Measurements from ENCODE around the gene CASD1.

CASD1 gene

DNA sequence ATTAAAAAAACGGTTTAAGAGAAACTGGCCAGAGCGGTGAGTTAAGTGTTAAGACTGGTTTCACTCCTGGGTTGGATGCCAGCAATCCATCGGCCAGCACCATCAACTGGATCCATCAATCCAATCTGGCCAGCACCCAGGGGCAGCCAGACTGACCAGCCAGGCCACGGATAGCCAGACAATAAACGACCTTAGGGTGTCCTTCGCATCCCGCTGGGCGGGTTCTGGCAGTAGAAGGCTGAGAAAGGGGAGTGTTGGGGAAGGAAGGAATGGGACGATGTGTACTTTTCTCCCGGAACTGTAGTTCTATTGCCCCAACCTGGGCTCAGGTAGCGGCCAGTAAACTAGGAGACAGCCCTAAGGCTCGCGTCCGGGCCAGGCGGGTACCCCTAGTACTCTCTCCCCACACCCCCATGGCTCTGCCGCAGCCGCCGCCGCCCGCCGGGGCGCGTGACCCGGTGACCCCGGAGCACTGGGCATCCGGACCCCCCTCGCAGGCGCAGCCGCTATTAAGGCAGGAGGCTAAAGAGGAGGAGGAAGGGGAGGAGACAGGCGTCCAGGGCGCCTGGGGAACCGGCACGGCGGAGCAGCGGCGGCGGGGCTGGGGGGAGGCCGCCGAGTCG is at the start of gene CASD1:
TSS of gene CASD1 (plus strand) at position 546 of the 623 bp plus-strand sequence. CDS start 276 bp downstream, outside the sequence.
- H3K27ac ChIP-seq (ENCODE audit: low read length) = peak within 1 kb of the TSS; percentile 70
- no peaks in the 10 kb centered on the region for H3K9me3 ChIP-seq (ENCODE audit: control insufficient read depth in 1 of 2, low read length in 2 of 2)
- H3K36me3 ChIP-seq (ENCODE audit: control insufficient read depth in 1 of 2, insufficient read depth in 2 of 2, low read length in 2 of 2) = no peaks in the 10 kb centered on the region
- H3K4me3 ChIP-seq (ENCODE audit: low read depth in 1 of 2, low read length in 2 of 2) = peak within 1 kb of the TSS; percentile 80 to 86
- peaks cover 8 to 10% of the 10 kb centered on the region in 2 donors for H3K4me1 ChIP-seq (ENCODE audit: control insufficient read depth in 1 of 2, insufficient read depth in 2 of 2, low read length in 2 of 2)
- no peaks in the 10 kb centered on the region for H3K27me3 ChIP-seq (ENCODE audit: low read depth, low read length)

DNA sequence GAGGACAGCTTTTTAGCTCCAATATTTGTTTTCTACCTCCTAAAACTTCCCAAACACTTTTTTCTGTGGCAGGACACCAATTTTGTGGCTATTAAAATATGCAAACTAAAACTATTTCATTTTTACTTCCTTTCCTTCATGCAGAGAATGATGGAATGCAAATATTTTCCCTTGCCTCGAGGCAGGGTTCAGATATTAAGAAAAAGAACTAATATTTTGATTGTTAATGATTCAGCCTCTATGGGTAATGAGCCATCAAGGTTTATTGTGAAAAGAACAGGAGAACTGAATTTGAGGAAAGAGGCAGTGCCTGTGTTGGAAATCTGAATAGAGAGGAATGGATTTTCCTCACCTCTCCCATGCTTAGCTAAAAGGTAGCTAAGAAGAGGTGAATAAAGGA is 43.1 kb upstream of the CASD1 start:
- Histone ChIP-seq H3K9me3 (ENCODE audit: control insufficient read depth in 1 of 2, low read length in 2 of 2) (peaks cover 0 to 1% of the 10 kb centered on the region in 2 donors), H3K4me3 (ENCODE audit: low read depth in 1 of 2, low read length in 2 of 2) (no peak overlapping the region), H3K27me3 (ENCODE audit: low read depth, low read length) (no peaks in the 10 kb centered on the region), H3K36me3 (ENCODE audit: control insufficient read depth in 1 of 2, insufficient read depth in 2 of 2, low read length in 2 of 2) (no peaks in the 10 kb centered on the region), H3K27ac (ENCODE audit: low read length) (no peak overlapping the region), H3K4me1 (ENCODE audit: control insufficient read depth in 1 of 2, insufficient read depth in 2 of 2, low read length in 2 of 2) (no peaks in the 10 kb centered on the region)

DNA sequence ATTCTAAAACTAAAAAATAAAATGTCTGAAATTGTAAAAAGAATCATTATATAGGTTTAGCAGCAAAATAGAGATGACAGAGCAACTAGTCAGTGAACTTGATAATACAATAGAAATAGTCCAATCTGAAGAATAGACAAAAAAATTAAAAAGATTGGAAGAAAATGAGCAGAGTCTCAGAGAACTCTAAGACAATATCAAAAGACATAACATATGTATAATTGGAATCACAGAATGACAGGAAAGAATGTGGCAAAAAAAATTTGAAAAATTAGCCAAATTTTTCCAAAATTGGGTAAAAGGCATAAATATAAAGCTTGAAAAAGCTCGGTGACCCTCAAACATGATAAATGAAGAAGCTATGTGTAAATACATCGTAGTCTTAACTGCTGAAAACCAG is 38.0 kb upstream of the CASD1 start:
- no peaks in the 10 kb centered on the region for H3K4me1 ChIP-seq (ENCODE audit: control insufficient read depth in 1 of 2, insufficient read depth in 2 of 2, low read length in 2 of 2)
- no peak overlapping the region for H3K27ac ChIP-seq (ENCODE audit: low read length)
- H3K27me3 ChIP-seq (ENCODE audit: low read depth, low read length) = no peaks in the 10 kb centered on the region
- no peak overlapping the region for H3K4me3 ChIP-seq (ENCODE audit: low read depth in 1 of 2, low read length in 2 of 2)
- peaks cover 0 to 6% of the 10 kb centered on the region in 2 donors for H3K9me3 ChIP-seq (ENCODE audit: control insufficient read depth in 1 of 2, low read length in 2 of 2)
- H3K36me3 ChIP-seq (ENCODE audit: control insufficient read depth in 1 of 2, insufficient read depth in 2 of 2, low read length in 2 of 2) = no peaks in the 10 kb centered on the region

DNA sequence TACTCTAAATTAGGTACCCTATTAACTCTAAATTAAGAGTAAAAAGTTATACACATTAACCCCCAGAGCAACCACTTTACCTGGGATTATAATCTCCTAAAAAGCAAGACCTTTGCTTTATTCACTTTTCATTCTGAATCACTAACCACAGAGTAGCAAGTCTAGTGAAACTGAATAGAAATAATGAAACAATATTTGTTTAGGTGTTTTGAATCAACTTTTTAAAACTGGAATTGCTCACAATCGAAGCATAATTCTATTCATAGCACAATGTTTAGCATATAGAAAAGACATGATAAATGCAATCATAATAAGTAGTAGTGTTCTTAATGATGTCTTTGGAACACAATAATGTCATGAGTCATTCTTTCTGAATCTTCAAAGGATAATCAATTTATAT is 37.0 kb upstream of the CASD1 start:
- H3K9me3 ChIP-seq (ENCODE audit: control insufficient read depth in 1 of 2, low read length in 2 of 2) = peaks cover 0 to 6% of the 10 kb centered on the region in 2 donors
- no peaks in the 10 kb centered on the region for H3K36me3 ChIP-seq (ENCODE audit: control insufficient read depth in 1 of 2, insufficient read depth in 2 of 2, low read length in 2 of 2)
- H3K4me1 ChIP-seq (ENCODE audit: control insufficient read depth in 1 of 2, insufficient read depth in 2 of 2, low read length in 2 of 2) = no peaks in the 10 kb centered on the region
- H3K27ac ChIP-seq (ENCODE audit: low read length) = no peak overlapping the region
- no peaks in the 10 kb centered on the region for H3K27me3 ChIP-seq (ENCODE audit: low read depth, low read length)
- no peak overlapping the region for H3K4me3 ChIP-seq (ENCODE audit: low read depth in 1 of 2, low read length in 2 of 2)

DNA sequence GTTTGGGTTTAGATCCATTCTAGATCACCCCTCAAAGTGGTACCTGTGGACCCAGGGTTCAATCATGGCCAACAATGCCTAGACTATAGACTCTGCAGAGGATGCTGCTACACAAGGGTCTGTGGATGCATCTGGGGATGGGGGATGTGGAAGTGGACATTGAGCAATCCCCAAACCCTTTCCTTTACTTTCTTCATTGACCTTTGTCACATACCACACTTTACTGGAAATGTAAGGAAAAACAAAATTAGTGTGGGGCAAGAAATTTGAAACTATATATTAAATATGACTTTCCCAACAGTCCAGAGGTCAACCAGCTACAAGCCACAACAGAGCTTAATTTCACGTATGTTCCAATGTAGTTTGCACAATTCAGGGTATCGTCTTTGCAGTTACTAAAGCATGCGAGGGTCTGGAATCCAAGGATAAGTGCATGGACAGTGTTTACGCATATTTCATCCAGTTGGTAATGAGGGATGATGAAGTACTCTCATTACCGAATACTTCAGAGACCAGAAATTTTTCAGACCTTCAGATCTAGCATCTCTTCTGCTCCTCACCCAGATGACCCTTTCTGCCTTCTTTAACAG is 33.3 kb upstream of the CASD1 start:
- Histone ChIP-seq H3K4me3 (ENCODE audit: low read depth in 1 of 2, low read length in 2 of 2) (no peak overlapping the region), H3K36me3 (ENCODE audit: control insufficient read depth in 1 of 2, insufficient read depth in 2 of 2, low read length in 2 of 2) (no peaks in the 10 kb centered on the region), H3K27ac (ENCODE audit: low read length) (no peak overlapping the region), H3K9me3 (ENCODE audit: control insufficient read depth in 1 of 2, low read length in 2 of 2) (peaks cover 0 to 6% of the 10 kb centered on the region in 2 donors), H3K4me1 (ENCODE audit: control insufficient read depth in 1 of 2, insufficient read depth in 2 of 2, low read length in 2 of 2) (peaks cover 0 to 2% of the 10 kb centered on the region in 2 donors), H3K27me3 (ENCODE audit: low read depth, low read length) (no peaks in the 10 kb centered on the region)

DNA sequence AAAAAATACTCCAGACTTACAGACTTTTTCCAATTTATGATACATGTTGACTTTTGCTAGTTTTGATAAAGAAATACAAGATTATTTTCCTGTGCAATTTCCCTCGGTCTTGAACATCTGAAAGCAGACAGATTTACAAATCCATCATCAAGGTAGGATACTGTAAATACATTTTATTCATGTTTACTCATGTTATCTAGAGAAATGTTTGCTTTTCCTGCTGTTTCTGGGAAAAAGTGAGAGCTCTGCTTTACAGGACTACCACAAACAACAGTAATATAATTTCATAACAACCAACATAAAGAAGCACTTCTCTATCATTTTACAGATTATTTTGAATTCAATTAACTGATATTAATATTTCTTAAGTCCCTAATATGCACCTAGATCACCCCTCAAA is 31.7 kb upstream of the CASD1 start:
- Histone ChIP-seq H3K36me3 (ENCODE audit: control insufficient read depth in 1 of 2, insufficient read depth in 2 of 2, low read length in 2 of 2) (no peaks in the 10 kb centered on the region), H3K27ac (ENCODE audit: low read length) (no peak overlapping the region), H3K27me3 (ENCODE audit: low read depth, low read length) (no peaks in the 10 kb centered on the region), H3K4me1 (ENCODE audit: control insufficient read depth in 1 of 2, insufficient read depth in 2 of 2, low read length in 2 of 2) (peaks cover 0 to 5% of the 10 kb centered on the region in 2 donors), H3K4me3 (ENCODE audit: low read depth in 1 of 2, low read length in 2 of 2) (no peak overlapping the region), H3K9me3 (ENCODE audit: control insufficient read depth in 1 of 2, low read length in 2 of 2) (no peaks in the 10 kb centered on the region)

DNA sequence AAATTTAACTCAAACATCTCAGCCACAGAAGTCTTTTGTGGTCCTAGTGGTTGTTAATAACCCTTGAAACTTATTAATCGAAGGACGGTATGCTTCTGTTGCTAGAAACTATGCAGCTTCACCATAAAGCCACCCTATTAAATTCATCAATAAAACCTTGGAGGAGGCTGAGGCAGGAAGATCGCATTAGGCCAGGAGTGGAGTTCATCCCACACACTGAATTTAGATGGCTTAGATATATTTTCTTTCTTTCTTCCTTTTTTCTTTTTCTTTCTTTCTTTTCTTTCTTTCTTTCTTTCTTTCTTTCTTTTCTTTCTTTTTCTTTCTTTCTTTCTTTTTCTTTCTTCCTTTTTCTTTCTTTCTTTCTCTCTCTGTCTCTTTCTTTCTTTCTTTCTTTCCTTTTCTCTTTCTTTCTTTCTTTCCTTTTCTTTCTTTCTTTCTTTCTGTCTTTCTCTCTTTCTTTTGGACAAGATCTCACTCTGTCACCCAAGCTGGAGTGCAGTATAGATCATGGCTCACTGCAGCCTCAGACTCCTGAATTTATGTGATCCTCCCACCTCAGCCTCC is 30.9 kb upstream of the CASD1 start:
- Histone ChIP-seq H3K27me3 (ENCODE audit: low read depth, low read length) (no peaks in the 10 kb centered on the region), H3K4me3 (ENCODE audit: low read depth in 1 of 2, low read length in 2 of 2) (no peak overlapping the region), H3K27ac (ENCODE audit: low read length) (no peak overlapping the region), H3K9me3 (ENCODE audit: control insufficient read depth in 1 of 2, low read length in 2 of 2) (no peaks in the 10 kb centered on the region), H3K36me3 (ENCODE audit: control insufficient read depth in 1 of 2, insufficient read depth in 2 of 2, low read length in 2 of 2) (no peaks in the 10 kb centered on the region), H3K4me1 (ENCODE audit: control insufficient read depth in 1 of 2, insufficient read depth in 2 of 2, low read length in 2 of 2) (peaks cover 0 to 5% of the 10 kb centered on the region in 2 donors)

DNA sequence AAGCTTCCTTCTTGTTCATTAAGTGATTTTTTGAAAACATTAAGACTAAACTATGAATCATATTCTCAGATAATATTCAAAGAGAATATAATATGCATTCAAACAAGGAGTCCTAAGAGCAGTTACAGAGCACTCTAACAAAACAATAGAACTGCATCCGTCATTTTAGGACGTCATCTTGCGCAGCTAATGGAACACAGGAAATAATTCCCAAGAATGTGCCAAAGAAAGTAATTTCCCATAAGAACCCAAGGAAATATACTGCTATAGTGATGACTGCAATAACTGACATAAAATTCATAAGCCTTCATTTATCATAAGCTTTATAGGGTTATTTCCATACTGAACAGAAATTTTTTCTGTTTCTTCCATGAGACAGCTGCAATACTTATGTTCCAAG is 28.3 kb upstream of the CASD1 start:
- H3K27me3 ChIP-seq (ENCODE audit: low read depth, low read length) = no peaks in the 10 kb centered on the region
- no peaks in the 10 kb centered on the region for H3K36me3 ChIP-seq (ENCODE audit: control insufficient read depth in 1 of 2, insufficient read depth in 2 of 2, low read length in 2 of 2)
- H3K4me3 ChIP-seq (ENCODE audit: low read depth in 1 of 2, low read length in 2 of 2) = no peak overlapping the region
- H3K4me1 ChIP-seq (ENCODE audit: control insufficient read depth in 1 of 2, insufficient read depth in 2 of 2, low read length in 2 of 2) = peaks cover 0 to 5% of the 10 kb centered on the region in 2 donors
- no peaks in the 10 kb centered on the region for H3K9me3 ChIP-seq (ENCODE audit: control insufficient read depth in 1 of 2, low read length in 2 of 2)
- H3K27ac ChIP-seq (ENCODE audit: low read length) = no peak overlapping the region

DNA sequence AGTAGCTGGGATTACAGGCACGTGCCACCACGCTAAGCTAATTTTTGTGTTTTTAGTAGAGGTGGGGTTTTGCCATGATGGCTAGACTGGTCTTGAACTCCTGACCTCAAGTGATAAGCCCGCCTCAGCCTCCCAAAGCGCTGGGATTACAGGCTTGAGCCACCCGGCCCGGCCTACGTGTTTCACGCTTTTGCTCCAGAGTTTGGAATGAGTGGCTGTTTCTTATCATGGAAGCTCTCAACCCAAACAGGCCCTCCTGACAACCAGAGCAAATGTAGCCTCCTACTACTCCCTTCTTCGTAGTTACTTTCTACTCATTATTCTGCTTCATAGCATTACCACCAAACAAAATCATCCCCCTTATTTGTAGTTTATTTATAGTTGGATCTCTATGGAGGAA is 26.8 kb upstream of the CASD1 start:
- Histone ChIP-seq H3K4me3 (ENCODE audit: low read depth in 1 of 2, low read length in 2 of 2) (no peak overlapping the region), H3K27ac (ENCODE audit: low read length) (no peak overlapping the region), H3K4me1 (ENCODE audit: control insufficient read depth in 1 of 2, insufficient read depth in 2 of 2, low read length in 2 of 2) (peaks cover 0 to 5% of the 10 kb centered on the region in 2 donors)

DNA sequence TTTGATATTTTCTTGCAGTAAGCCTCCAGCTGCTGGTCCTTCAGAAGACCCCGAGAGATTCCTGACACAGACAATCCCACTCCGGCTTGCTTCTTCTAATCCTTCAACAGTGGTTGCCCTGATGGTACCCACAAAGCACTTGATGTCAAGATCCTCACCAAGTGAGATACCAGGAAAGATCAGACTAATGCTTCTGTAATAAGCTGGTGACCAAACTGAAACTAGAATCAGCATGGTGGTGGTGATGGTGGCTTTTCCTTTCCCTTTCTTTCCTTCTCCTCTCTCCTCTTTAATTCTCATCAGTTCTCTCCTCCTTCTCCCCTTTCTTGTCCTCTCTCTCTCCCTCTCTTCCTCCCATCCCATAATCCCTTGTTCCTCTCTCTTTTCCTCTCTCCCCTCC is 25.8 kb upstream of the CASD1 start:
- Histone ChIP-seq H3K36me3 (ENCODE audit: control insufficient read depth in 1 of 2, insufficient read depth in 2 of 2, low read length in 2 of 2) (no peaks in the 10 kb centered on the region), H3K4me1 (ENCODE audit: control insufficient read depth in 1 of 2, insufficient read depth in 2 of 2, low read length in 2 of 2) (peaks cover 0 to 5% of the 10 kb centered on the region in 2 donors), H3K9me3 (ENCODE audit: control insufficient read depth in 1 of 2, low read length in 2 of 2) (no peaks in the 10 kb centered on the region), H3K4me3 (ENCODE audit: low read depth in 1 of 2, low read length in 2 of 2) (no peak overlapping the region), H3K27ac (ENCODE audit: low read length) (no peak overlapping the region), H3K27me3 (ENCODE audit: low read depth, low read length) (no peaks in the 10 kb centered on the region)

More for the DNA sequence above, 26.8 kb upstream of the CASD1 start:
- no peaks in the 10 kb centered on the region for H3K27me3 ChIP-seq (ENCODE audit: low read depth, low read length)
- no peaks in the 10 kb centered on the region for H3K36me3 ChIP-seq (ENCODE audit: control insufficient read depth in 1 of 2, insufficient read depth in 2 of 2, low read length in 2 of 2)
- no peaks in the 10 kb centered on the region for H3K9me3 ChIP-seq (ENCODE audit: control insufficient read depth in 1 of 2, low read length in 2 of 2)

DNA sequence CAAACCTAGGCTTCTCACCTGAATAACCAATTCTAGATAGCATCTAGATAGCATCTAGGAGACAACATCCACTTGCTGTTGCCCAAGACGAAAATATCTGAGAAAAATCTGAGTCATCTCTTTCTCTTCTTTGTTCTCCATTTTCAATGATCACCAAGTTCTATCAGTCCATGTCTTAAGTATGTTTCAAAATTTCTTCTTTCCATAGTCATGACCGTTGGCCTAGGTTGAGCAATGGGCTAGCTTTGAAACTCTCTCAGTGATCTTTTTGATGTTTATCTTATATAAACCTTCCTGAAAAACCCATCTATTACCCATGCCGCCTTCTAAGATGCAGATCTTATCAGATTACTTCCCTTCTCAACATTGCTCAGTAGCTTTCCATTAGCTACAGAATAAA is 23.4 kb upstream of the CASD1 start:
- Histone ChIP-seq H3K4me3 (ENCODE audit: low read depth in 1 of 2, low read length in 2 of 2) (no peak overlapping the region), H3K36me3 (ENCODE audit: control insufficient read depth in 1 of 2, insufficient read depth in 2 of 2, low read length in 2 of 2) (no peaks in the 10 kb centered on the region), H3K9me3 (ENCODE audit: control insufficient read depth in 1 of 2, low read length in 2 of 2) (no peaks in the 10 kb centered on the region), H3K27me3 (ENCODE audit: low read depth, low read length) (no peaks in the 10 kb centered on the region), H3K27ac (ENCODE audit: low read length) (no peak overlapping the region), H3K4me1 (ENCODE audit: control insufficient read depth in 1 of 2, insufficient read depth in 2 of 2, low read length in 2 of 2) (peaks cover 0 to 4% of the 10 kb centered on the region in 2 donors)
